HUES64 (cell line): Measurements from ENCODE around the gene CIC.

Experiments used
- H3K27ac ChIP-seq: 2 replicates; pipeline ENCODE4 v1.7.0; 2013; ENCODE audit warnings: low read depth, low read length, inconsistent platforms
- H3K27me3 ChIP-seq: 2 replicates; pipeline ENCODE4 v1.6.1; 2013; ENCODE audit warnings: mild to moderate bottlenecking, low read length; ENCODE audit not compliant: insufficient read depth
- H3K36me3 ChIP-seq: 2 replicates; pipeline ENCODE4 v1.6.1; 2013; ENCODE audit warnings: mild to moderate bottlenecking, low read length; ENCODE audit not compliant: insufficient read depth
- H3K4me1 ChIP-seq: 2 replicates; pipeline ENCODE4 v1.6.1; 2013; ENCODE audit warnings: mild to moderate bottlenecking, low read length, moderate library complexity; ENCODE audit not compliant: insufficient read depth
- H3K4me3 ChIP-seq: 2 replicates; pipeline ENCODE4 v1.5.1; 2013; ENCODE audit warnings: mild to moderate bottlenecking, low read length, moderate library complexity
- H3K9ac ChIP-seq: 2 replicates; pipeline ENCODE4 v1.6.1; 2013; ENCODE audit warnings: mild to moderate bottlenecking, low read depth, low read length
- H3K9me3 ChIP-seq: 2 replicates; pipeline ENCODE4 v1.6.1; 2013; ENCODE audit warnings: low read depth, low read length; ENCODE audit not compliant: insufficient read depth
- WGBS: fragments of 150-250, 120-280 bp; methylation state at CpG from one replicate; pipeline ENCODE4 v1.1.7; 2013; ENCODE audit warnings: missing lambda C conversion rate; 5-methylcytosine and 5-hydroxymethylcytosine counted together

CIC gene

DNA sequence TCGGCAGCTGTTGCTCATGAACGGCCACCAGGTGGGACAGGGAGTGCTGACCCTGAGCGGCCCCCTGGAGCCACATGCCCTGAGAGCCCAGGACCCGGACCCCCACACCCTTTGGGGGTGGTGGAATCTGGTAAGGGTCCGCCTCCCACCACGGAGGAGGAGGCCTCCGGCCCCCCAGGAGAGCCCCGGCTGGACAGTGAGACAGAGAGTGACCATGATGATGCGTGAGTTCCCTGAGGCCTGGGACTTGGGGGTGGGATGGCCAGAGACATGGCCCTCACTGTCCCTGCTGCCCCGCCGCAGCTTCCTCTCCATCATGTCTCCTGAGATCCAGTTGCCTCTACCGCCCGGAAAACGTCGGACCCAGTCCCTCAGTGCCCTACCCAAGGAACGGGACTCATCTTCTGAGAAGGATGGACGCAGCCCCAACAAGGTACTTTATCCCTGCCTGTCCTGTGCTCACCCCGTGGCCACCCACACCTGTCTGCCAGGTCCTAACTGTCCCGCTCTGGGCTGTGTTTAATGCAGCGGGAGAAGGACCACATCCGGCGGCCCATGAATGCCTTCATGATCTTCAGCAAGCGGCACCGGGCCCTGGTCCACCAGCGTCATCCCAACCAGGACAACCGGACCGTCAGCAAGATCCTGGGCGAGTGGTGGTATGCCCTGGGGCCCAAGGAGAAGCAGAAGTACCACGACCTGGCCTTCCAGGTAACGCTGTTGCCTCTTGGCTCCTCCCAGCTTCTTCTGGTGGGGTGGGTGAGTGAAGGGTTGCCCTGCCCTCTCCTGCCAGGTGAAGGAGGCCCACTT, 18.2 kb downstream of the CIC start:
- Histone ChIP-seq H3K4me1 (peaks cover 17% of the 10 kb centered on the region; the same call in 1 of the 2 replicates), H3K36me3 (peaks cover 56% of the 10 kb centered on the region), H3K4me3 (no peak overlapping the region), H3K27ac (no peak overlapping the region), H3K9ac (no peak overlapping the region), H3K27me3 (no peaks in the 10 kb centered on the region), H3K9me3 (no peaks in the 10 kb centered on the region)
- WGBS = 95% methylated on average over 30 of the region's 30 CpGs

DNA sequence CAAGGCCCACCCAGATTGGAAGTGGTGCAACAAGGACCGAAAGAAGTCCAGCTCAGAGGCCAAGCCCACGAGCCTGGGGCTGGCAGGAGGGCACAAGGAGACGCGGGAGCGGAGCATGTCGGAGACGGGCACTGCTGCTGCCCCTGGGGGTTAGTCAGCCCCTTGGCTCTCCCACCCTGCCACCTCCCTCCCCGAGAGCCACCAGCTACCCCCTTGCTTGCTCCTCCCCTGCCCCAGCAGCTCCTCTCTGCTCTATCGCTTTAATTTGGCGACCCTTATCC, 18.7 kb downstream of the CIC start:
- H3K36me3 ChIP-seq = peaks cover 62% of the 10 kb centered on the region
- no peaks in the 10 kb centered on the region for H3K27me3 ChIP-seq
- WGBS = 94% methylated on average over 10 of the region's 10 CpGs
- no peak overlapping the region for H3K9ac ChIP-seq
- no peak overlapping the region for H3K4me3 ChIP-seq
- no peak overlapping the region for H3K27ac ChIP-seq
- H3K4me1 ChIP-seq = peaks cover 12% of the 10 kb centered on the region; the same call in 1 of the 2 replicates
- H3K9me3 ChIP-seq = no peaks in the 10 kb centered on the region

DNA sequence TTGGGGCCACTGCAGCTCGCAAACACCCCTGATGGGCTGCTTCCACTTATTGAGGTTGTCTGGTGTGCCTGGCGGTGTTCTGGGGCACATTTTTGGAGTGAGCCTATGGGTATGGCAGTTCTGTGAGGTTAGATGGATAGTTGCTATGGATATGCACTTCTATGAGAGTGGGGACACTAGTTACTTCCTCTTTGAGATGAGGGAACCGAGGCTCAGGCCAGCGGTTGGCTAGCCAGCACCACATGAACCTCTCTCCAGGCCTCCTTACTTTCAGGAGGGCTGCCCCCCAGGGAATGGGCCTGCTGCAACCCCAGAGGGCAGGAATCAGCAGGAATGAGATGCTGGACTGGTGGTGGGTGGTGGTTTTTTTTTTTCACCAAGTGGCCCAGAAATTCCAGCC, 19.3 kb downstream of the CIC start:
- H3K27ac ChIP-seq = no peak overlapping the region
- H3K9ac ChIP-seq = no peak overlapping the region
- no peak overlapping the region for H3K4me3 ChIP-seq
- H3K4me1 ChIP-seq = peaks cover 7% of the 10 kb centered on the region; the same call in 1 of the 2 replicates
- WGBS = 92% methylated on average over 4 of the region's 4 CpGs
- peaks cover 67% of the 10 kb centered on the region for H3K36me3 ChIP-seq
- H3K27me3 ChIP-seq = no peaks in the 10 kb centered on the region
- no peaks in the 10 kb centered on the region for H3K9me3 ChIP-seq

DNA sequence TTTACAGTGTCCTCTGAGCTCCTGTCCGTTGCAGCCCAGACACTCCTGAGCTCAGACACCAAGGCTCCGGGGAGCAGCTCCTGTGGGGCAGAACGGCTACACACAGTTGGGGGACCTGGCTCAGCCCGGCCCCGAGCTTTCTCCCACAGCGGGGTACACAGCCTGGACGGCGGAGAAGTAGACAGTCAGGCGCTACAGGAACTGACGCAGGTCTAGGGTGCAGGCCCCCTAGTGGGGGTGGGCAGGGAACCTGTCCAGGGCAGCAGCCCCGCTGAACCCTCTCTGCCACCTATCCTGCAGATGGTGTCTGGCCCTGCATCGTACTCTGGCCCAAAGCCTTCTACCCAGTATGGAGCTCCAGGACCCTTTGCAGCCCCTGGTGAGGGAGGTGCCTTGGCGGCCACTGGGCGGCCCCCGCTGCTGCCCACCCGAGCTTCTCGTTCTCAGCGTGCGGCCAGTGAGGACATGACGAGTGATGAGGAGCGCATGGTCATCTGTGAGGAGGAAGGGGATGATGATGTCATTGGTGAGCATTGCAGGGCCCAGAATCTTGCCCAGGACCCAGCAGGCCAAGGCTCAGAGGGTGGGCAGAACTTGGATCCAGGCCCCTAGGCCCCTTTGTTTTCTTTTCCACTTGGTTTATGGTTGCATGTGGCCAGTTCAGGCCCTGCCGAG, 20.0 kb downstream of the CIC start:
- Histone ChIP-seq H3K4me1 (peaks cover 6% of the 10 kb centered on the region; the same call in 1 of the 2 replicates), H3K9ac (no peak overlapping the region), H3K4me3 (no peak overlapping the region), H3K9me3 (no peaks in the 10 kb centered on the region), H3K27me3 (no peaks in the 10 kb centered on the region), H3K27ac (no peak overlapping the region), H3K36me3 (peaks cover 73% of the 10 kb centered on the region)
- WGBS = 95% methylated on average over 22 of the region's 22 CpGs

- no peak overlapping the region for H3K27ac ChIP-seq
- no peak overlapping the region for H3K9ac ChIP-seq
- WGBS = 95% methylated on average over 7 of the region's 8 CpGs
- H3K27me3 ChIP-seq = no peaks in the 10 kb centered on the region
- H3K9me3 ChIP-seq = no peaks in the 10 kb centered on the region
- peaks cover 6% of the 10 kb centered on the region; the same call in 1 of the 2 replicates for H3K4me1 ChIP-seq
- peaks cover 79% of the 10 kb centered on the region for H3K36me3 ChIP-seq
- H3K4me3 ChIP-seq = no peak overlapping the region
Measured at GRCh38 chr19:42289556-42290041, 20.5 kb downstream of the CIC start.

DNA sequence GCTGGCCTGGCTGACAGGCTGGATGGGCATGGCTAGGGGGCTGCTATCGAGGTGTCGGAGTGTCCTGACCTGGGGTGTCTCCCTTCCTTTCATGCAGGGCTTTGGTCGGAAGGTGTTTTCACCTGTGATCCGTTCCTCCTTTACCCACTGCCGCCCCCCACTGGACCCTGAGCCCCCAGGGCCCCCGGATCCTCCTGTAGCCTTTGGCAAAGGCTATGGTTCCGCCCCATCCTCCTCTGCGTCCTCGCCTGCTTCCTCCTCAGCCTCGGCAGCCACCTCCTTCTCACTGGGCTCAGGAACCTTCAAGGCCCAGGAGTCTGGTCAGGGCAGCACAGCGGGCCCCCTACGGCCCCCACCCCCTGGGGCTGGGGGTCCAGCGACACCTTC, 21.1 kb downstream of the CIC start:
- Histone ChIP-seq H3K36me3 (peaks cover 81% of the 10 kb centered on the region), H3K4me3 (no peak overlapping the region), H3K4me1 (peaks cover 5% of the 10 kb centered on the region; the same call in 1 of the 2 replicates), H3K27ac (no peak overlapping the region), H3K9ac (no peak overlapping the region), H3K9me3 (no peaks in the 10 kb centered on the region), H3K27me3 (no peaks in the 10 kb centered on the region)
- WGBS = 90% methylated on average over 13 of the region's 13 CpGs

GRCh38 chr19:42290523-42291434, 21.7 kb downstream of the CIC start:
- 89% methylated on average over 31 of the region's 31 CpGs for WGBS
- no peaks in the 10 kb centered on the region for H3K9me3 ChIP-seq

GRCh38 chr19:42291435-42291810, 22.4 kb downstream of the CIC start:
- Histone ChIP-seq H3K4me3 (no peak overlapping the region), H3K27me3 (no peaks in the 10 kb centered on the region), H3K36me3 (peaks cover 81% of the 10 kb centered on the region), H3K9me3 (no peaks in the 10 kb centered on the region), H3K27ac (no peak overlapping the region), H3K9ac (no peak overlapping the region), H3K4me1 (no peaks in the 10 kb centered on the region)
- WGBS = 75% methylated on average over 9 of the region's 9 CpGs

More at GRCh38 chr19:42290523-42291434, 21.7 kb downstream of the CIC start:
- Histone ChIP-seq H3K4me3 (no peak overlapping the region), H3K36me3 (peaks cover 81% of the 10 kb centered on the region), H3K4me1 (no peaks in the 10 kb centered on the region; the same call in 1 of the 2 replicates), H3K9ac (no peak overlapping the region), H3K27ac (no peak overlapping the region), H3K27me3 (no peaks in the 10 kb centered on the region)

DNA sequence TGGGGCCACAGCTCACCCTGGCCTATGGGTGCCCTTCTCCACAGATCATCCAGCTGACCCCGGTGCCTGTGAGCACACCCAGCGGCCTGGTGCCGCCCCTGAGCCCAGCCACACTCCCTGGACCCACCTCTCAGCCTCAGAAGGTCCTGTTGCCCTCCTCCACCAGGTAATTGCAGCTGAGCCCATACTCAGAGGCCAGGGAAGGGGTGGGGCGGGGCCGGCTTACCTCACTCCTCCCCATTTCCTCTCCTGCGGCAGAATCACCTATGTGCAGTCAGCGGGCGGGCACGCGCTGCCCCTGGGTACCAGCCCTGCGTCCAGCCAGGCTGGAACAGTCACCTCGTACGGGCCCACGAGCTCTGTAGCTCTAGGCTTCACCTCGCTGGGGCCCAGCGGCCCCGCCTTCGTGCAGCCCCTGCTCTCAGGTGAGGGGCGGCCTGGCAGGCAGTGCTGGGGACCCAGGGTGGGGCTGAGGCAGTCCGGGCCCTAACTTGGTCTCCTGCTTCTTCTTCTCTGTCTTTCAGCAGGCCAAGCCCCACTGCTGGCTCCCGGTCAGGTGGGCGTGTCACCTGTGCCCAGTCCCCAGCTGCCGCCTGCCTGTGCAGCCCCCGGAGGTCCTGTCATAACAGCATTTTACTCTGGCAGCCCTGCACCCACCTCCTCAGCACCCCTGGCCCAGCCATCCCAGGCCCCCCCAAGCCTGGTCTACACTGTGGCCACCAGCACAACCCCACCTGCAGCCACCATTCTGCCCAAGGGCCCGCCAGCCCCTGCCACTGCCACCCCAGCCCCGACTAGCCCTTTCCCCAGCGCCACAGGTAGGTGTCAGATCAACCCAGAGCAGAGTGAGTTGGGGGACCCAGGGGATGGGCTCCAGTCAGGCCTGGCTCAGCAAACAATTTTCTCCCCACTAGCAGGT, 23.2 kb downstream of the CIC start:
- H3K4me1 ChIP-seq = no peaks in the 10 kb centered on the region
- no peak overlapping the region for H3K9ac ChIP-seq
- H3K27me3 ChIP-seq = no peaks in the 10 kb centered on the region
- H3K4me3 ChIP-seq = no peak overlapping the region
- WGBS = 94% methylated on average over 27 of the region's 27 CpGs
- no peaks in the 10 kb centered on the region for H3K9me3 ChIP-seq
- H3K27ac ChIP-seq = no peak overlapping the region
- H3K36me3 ChIP-seq = peaks cover 80% of the 10 kb centered on the region

GRCh38 chr19:42292963-42293362, 23.9 kb downstream of the CIC start:
- H3K27ac ChIP-seq = no peak overlapping the region
- no peak overlapping the region for H3K9ac ChIP-seq
- 92% methylated on average over 14 of the region's 14 CpGs for WGBS
- H3K27me3 ChIP-seq = no peaks in the 10 kb centered on the region
- no peak overlapping the region for H3K4me3 ChIP-seq
- no peaks in the 10 kb centered on the region for H3K9me3 ChIP-seq
- peaks cover 74% of the 10 kb centered on the region for H3K36me3 ChIP-seq
- no peaks in the 10 kb centered on the region for H3K4me1 ChIP-seq
